ENCODE results near the gene CELF1. TPM values are rescaled to one million over a fixed set of nuclear protein-coding genes. Genes with fewer than 3 reads are reported as not detected.

The CELF1 gene
- total and polyA plus RNA-seq, 9 of the 15 experiments (the other 6 are each of a cell fraction or from before 2014, with no cell fraction given): 11.3 to 142 (median 77.4) TPM

DNA sequence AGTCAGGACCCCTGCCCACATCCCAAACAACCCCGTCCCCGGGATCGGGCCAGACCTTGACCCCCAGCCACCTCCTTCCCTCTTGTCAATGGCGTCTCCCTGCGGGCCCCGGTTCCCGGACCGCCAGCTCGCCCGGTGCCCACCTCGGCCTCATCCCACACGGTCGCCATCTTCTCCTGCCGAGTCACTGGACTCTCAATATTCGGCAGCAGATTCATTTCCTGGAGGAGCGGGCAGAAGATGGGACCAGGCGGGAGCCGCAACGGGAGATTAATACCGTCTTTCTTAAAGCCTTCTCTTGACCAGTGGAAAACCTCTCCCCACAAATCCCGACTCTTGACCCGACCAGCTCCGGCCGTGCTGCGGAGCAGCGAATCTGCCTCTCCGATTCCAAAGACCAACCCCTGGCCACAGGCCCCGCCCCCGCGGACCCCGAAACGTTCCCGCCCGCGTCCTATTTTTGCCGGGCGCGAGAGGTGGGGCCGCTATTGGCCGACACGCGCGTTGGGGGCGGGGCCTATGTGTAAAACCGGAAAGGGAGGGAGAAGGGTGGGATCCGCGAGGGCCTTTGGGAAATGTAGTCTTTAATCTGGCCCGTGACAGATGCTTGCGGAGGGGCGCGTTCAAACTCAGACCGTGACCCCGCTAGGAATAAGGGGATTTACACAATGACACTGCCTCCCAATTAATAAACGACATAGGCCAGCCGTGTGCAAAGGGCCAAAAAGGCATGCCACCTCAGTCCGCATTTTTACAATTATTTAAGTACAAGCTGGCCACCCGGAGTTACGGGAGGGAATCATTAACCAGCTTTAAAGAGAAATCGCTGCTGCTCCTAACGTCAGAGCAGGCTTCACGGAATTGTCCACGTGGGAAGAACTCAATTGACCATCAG is 126.6 kb downstream of the CELF1 start, which contains the start of gene PSMC3 (continued):
- TF ChIP-seq, protein P1, sequence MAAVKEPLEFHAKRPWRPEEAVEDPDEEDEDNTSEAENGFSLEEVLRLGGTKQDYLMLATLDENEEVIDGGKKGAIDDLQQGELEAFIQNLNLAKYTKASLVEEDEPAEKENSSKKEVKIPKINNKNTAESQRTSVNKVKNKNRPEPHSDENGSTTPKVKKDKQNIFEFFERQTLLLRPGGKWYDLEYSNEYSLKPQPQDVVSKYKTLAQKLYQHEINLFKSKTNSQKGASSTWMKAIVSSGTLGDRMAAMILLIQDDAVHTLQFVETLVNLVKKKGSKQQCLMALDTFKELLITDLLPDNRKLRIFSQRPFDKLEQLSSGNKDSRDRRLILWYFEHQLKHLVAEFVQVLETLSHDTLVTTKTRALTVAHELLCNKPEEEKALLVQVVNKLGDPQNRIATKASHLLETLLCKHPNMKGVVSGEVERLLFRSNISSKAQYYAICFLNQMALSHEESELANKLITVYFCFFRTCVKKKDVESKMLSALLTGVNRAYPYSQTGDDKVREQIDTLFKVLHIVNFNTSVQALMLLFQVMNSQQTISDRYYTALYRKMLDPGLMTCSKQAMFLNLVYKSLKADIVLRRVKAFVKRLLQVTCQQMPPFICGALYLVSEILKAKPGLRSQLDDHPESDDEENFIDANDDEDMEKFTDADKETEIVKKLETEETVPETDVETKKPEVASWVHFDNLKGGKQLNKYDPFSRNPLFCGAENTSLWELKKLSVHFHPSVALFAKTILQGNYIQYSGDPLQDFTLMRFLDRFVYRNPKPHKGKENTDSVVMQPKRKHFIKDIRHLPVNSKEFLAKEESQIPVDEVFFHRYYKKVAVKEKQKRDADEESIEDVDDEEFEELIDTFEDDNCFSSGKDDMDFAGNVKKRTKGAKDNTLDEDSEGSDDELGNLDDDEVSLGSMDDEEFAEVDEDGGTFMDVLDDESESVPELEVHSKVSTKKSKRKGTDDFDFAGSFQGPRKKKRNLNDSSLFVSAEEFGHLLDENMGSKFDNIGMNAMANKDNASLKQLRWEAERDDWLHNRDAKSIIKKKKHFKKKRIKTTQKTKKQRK (IDR thresholded peaks at IDR 0.05; ENCODE audit: borderline replicate concordance, low read depth, low read length): no peak
- 0 out of 2 replicates have a peak, but pooled peaks have one; percentile 49 for TF ChIP-seq CHCHD3 (CRISPR knock-in tag; IDR thresholded peaks at IDR 0.05)
- TF ChIP-seq HNRNPH1 (optimal IDR thresholded peaks at IDR 0.05; ENCODE audit: low read depth, low read length): no peak
- TF ChIP-seq ZC3H11A (IDR thresholded peaks at IDR 0.05; ENCODE audit: low read depth, low read length): no peak
- TF ChIP-seq, protein P2, sequence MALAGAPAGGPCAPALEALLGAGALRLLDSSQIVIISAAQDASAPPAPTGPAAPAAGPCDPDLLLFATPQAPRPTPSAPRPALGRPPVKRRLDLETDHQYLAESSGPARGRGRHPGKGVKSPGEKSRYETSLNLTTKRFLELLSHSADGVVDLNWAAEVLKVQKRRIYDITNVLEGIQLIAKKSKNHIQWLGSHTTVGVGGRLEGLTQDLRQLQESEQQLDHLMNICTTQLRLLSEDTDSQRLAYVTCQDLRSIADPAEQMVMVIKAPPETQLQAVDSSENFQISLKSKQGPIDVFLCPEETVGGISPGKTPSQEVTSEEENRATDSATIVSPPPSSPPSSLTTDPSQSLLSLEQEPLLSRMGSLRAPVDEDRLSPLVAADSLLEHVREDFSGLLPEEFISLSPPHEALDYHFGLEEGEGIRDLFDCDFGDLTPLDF (CRISPR knock-in tag; IDR thresholded peaks at IDR 0.05): peak; percentile 96
- TF ChIP-seq, protein P3, sequence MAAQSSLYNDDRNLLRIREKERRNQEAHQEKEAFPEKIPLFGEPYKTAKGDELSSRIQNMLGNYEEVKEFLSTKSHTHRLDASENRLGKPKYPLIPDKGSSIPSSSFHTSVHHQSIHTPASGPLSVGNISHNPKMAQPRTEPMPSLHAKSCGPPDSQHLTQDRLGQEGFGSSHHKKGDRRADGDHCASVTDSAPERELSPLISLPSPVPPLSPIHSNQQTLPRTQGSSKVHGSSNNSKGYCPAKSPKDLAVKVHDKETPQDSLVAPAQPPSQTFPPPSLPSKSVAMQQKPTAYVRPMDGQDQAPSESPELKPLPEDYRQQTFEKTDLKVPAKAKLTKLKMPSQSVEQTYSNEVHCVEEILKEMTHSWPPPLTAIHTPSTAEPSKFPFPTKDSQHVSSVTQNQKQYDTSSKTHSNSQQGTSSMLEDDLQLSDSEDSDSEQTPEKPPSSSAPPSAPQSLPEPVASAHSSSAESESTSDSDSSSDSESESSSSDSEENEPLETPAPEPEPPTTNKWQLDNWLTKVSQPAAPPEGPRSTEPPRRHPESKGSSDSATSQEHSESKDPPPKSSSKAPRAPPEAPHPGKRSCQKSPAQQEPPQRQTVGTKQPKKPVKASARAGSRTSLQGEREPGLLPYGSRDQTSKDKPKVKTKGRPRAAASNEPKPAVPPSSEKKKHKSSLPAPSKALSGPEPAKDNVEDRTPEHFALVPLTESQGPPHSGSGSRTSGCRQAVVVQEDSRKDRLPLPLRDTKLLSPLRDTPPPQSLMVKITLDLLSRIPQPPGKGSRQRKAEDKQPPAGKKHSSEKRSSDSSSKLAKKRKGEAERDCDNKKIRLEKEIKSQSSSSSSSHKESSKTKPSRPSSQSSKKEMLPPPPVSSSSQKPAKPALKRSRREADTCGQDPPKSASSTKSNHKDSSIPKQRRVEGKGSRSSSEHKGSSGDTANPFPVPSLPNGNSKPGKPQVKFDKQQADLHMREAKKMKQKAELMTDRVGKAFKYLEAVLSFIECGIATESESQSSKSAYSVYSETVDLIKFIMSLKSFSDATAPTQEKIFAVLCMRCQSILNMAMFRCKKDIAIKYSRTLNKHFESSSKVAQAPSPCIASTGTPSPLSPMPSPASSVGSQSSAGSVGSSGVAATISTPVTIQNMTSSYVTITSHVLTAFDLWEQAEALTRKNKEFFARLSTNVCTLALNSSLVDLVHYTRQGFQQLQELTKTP (IDR thresholded peaks at IDR 0.05; ENCODE audit: low read depth in 1 of 2, partially characterized antibody in 2 of 2): peak; percentile 75 to 88
- no peak for TF ChIP-seq NCOA1 (IDR thresholded peaks at IDR 0.05; ENCODE audit: low read depth)
- TF ChIP-seq, protein P4, sequence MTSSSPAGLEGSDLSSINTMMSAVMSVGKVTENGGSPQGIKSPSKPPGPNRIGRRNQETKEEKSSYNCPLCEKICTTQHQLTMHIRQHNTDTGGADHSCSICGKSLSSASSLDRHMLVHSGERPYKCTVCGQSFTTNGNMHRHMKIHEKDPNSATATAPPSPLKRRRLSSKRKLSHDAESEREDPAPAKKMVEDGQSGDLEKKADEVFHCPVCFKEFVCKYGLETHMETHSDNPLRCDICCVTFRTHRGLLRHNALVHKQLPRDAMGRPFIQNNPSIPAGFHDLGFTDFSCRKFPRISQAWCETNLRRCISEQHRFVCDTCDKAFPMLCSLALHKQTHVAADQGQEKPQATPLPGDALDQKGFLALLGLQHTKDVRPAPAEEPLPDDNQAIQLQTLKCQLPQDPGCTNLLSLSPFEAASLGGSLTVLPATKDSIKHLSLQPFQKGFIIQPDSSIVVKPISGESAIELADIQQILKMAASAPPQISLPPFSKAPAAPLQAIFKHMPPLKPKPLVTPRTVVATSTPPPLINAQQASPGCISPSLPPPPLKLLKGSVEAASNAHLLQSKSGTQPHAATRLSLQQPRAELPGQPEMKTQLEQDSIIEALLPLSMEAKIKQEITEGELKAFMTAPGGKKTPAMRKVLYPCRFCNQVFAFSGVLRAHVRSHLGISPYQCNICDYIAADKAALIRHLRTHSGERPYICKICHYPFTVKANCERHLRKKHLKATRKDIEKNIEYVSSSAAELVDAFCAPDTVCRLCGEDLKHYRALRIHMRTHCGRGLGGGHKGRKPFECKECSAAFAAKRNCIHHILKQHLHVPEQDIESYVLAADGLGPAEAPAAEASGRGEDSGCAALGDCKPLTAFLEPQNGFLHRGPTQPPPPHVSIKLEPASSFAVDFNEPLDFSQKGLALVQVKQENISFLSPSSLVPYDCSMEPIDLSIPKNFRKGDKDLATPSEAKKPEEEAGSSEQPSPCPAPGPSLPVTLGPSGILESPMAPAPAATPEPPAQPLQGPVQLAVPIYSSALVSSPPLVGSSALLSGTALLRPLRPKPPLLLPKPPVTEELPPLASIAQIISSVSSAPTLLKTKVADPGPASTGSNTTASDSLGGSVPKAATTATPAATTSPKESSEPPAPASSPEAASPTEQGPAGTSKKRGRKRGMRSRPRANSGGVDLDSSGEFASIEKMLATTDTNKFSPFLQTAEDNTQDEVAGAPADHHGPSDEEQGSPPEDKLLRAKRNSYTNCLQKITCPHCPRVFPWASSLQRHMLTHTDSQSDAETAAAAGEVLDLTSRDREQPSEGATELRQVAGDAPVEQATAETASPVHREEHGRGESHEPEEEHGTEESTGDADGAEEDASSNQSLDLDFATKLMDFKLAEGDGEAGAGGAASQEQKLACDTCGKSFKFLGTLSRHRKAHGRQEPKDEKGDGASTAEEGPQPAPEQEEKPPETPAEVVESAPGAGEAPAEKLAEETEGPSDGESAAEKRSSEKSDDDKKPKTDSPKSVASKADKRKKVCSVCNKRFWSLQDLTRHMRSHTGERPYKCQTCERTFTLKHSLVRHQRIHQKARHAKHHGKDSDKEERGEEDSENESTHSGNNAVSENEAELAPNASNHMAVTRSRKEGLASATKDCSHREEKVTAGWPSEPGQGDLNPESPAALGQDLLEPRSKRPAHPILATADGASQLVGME (CRISPR knock-in tag; IDR thresholded peaks at IDR 0.05): no peak
- TF ChIP-seq HIVEP1 (CRISPR knock-in tag; IDR thresholded peaks at IDR 0.05): 0 out of 2 replicates have a peak, but pooled peaks have one; percentile 40
- peak; percentile 87; the same call in 1 of the 2 replicates for TF ChIP-seq RB1 (IDR thresholded peaks at IDR 0.05; ENCODE audit: low read depth)
- TF ChIP-seq ELF1 (tag; IDR thresholded peaks at IDR 0.05): peak; percentile 82
